HG02884 (cell line): Measurements from ENCODE around the gene UBTD2.

Experiments used
- ATAC-seq: cut with Tn5 transposase; IDR thresholded peaks from one replicate; pipeline ENCODE4 v1.9.1; 2021; ENCODE audit warnings: mild to moderate bottlenecking, moderate library complexity; ENCODE audit not compliant: unreplicated experiment

The UBTD2 gene

DNA sequence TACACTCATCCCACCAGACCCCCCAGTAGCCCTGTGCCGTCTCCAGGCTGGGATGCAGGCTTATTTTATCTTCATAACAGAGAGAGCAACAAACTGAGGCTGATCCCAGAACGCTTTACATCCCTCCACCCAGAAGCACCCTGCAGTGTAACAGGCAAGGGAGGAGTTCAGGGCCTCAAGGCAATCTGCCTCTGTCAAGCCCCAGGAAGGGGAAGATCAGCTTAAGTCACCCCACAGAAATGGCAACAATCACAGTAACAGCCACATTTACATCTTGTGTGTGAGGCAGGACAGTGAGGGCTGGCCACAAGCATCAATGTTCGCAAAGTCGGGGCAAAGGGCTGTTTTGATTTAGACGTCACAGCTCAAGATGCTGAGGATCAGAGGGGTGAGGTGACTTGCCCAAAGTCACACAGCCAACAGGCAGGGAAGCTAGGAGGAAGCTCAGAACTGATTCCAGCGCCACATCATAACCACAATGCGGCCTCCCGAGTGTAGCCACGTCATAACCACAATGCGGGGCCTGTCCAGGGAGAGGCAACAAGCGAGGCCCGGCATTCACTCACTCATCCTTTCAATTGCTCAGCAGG, 109.9 kb downstream of the UBTD2 start:
- no peak for ATAC-seq

GRCh38 chr5:172172912-172173563, 110.5 kb downstream of the UBTD2 start:
- ATAC-seq = no peak

- ATAC-seq = no peak
These were observed 112.4 kb downstream of the UBTD2 start for GRCh38 chr5:172171118-172171517.

GRCh38 chr5:172170251-172170701, 113.3 kb downstream of the UBTD2 start:
- no peak for ATAC-seq

DNA sequence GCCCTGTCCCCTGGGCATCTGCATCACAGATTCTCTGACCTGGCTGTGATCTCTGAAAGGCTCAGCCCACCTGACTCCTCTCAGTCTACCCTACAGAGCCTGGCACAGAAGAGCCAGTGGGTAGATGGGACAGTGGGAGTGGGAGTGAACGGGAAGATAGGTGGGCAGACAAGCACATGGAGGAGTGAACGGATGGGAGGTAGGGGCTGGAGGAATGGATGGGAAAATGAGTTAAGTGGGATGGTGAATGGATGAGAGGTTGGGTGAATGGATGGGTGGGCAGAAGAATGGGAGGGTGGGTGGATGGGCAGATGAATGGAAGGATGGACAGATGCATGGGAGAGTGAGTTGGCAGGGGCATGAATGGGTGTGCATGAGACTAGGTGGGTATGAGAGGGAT, 114.3 kb downstream of the UBTD2 start:
- ATAC-seq = no peak

DNA sequence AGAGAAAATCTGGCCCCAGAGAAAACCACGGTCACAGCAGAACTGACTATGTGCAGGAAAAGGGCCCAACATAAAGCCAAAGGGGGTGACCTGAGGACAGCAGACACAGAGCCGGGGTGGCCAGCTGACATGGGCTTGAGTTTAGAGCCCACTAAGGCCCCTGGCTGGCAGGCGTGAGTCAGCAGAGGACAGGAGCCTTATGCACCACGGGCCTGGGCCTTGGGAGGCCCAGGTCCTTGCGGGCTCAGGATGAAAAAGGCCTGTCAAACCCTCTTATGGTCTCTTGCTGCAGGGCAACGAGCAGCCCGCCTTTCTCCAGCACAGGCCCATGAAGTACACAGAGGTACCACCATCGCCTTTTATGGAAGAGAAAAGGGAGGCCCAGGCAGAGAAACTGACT, 115.3 kb downstream of the UBTD2 start:
- ATAC-seq = no peak

DNA sequence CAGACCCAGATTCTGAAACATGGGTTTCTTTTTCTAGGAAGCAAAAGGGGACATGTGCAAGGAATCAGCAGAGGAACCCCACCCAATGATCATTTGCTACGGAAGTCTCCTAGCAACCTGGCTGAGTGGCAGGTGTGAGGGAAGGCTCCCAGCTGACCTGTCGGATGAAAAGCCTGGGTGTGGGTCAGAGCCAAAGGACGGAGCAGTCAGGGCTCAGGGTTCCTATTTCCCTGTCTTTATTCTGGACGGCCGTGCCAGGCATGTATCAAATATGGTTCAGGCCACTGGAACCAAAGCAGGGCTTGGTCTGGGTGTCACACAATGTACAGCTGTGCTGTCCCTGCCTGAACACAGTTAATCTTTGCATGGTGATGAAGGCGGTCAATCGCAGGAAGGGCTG, 115.7 kb downstream of the UBTD2 start:
- no peak for ATAC-seq

DNA sequence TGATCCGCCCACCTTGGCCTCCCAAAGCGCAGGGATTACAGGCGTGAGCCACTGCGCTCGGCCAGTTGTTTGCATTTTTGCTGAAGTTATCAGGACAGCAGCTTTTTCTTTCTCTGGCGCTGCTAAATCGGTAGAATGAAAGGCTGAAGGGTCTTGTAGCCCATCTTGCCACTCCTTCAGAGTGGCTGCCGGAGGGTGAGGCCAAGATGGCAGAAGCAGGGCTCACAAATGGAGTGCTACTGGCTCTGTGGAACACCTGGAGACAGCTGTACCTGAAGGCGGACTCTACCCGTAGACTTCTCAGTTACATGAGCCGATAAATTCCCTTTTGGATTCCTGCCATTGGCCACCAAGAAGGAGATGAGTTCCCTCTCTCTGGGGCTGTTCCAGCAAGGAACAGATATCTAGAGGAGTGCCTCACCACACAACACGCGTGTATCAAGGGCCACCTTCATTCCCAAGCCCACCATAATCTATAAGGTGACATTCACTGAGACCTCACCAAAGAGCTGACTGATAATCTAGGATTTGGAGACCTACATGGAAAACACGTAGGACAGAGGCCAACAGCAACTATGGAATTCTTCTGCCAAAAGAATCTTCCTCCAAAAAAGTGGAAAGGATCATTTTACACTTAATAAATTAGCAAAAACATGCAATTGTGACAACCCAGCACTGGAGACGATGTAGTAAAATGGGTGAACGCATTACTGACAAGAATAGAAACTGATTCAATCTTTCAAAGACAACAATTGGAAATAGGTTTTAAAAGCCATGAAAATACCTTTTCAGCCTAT, 117.3 kb downstream of the UBTD2 start:
- no peak for ATAC-seq

GRCh38 chr5:172165465-172165864, 118.1 kb downstream of the UBTD2 start:
- no peak for ATAC-seq

GRCh38 chr5:172164769-172165212, 118.8 kb downstream of the UBTD2 start:
- ATAC-seq = no peak

DNA sequence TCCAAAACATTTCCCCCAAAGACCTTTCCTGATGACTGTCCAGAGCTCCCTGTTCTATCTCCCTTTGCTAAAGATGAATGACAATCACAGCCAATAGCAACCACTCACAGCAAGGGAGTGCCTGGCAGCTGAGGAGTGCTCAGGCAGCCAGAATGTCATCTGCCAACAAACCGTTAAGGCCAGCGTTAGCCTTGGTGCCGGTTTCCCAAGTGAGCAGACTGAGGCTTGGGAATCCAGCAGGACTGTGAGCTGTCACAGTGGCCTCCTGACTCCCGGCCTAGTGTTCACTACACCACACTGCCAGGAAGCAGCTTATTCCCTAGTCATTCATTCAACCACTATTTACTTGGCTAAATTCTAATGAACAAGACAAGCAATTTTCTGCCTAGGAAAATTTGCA, 120.2 kb downstream of the UBTD2 start:
- no peak for ATAC-seq

DNA sequence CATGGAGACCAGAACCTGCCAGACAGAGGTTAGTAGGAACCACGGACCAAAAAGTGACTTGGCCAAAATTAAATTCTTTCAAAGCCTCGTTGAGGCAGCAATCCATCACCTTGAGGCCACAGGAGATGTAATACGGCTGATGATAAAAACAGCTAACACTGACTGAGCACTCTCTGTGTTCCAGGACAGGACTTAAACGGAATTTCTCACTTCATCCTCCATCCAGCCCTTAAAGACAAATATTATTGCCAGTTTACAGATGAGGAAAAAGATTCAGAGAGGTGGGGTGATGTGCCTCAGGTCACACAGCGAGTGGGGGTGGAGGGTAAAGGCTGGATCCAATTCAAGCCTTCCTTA, 120.6 kb downstream of the UBTD2 start:
- ATAC-seq = no peak

DNA sequence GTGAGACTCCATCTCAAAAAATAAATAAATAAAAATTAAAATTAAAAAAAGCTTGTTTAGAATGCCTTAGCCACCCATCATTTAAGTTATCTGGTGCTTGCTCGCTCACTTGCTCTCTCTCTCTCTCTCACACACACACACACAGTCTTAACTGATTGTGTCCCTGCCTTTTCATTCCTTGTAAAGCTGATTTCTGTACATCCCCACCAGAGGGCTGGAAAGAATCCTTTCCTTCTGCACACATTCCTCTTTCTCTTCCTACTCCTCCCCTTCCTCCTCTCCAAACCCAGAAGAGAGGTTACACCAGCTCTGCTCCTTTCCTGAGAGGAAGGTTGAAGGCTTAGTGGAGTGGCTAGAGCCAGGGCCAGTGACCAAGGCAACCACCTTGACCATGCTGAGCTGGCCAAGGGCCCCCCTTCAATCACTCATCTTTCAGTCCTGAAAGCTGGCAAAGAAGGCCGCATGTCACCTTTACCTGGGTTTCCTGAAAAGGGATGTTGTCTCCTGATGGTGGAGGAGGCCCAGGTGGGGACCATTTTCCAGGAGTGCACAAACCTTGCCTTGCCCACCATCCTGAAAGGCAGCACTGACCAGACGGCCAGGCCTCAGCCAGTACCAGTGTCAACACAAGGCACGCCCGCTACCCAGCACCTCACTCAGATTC, 121.1 kb downstream of the UBTD2 start:
- ATAC-seq = no peak

DNA sequence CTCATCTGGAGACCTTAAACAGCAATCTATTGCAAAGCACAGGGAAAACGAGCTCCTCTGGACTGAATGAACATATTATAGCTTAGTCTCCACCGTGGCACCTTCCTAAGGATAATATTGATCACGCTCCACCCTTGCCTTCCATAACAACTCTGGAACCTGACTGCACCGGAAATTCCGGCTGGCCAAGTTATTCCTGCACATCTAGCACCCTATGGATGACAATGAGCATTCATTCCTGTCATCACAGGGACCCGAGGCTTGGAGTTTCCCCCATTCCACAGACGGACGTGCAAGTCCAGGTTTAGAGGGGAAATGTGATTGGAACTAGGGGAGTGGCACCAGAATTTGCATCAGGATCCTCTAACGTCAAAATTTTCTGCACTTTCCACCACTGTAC, 123.1 kb downstream of the UBTD2 start:
- no peak for ATAC-seq
